GM20000 (cell line): ENCODE data around the gene FXN.

Experiments
- DNase-seq: peaks from one replicate; pipeline ENCODE4 v3.0.0; 2012; ENCODE audit warnings: low spot score
- CTCF ChIP-seq: IDR thresholded peaks from 2 replicates; pipeline ENCODE4 v1.5.1; 2012; ENCODE audit warnings: mild to moderate bottlenecking, control low read depth; ENCODE audit errors: extremely low read depth, missing control alignments

Gene FXN

GRCh38 chr9:69079186-69079585, 43.6 kb downstream of the FXN start:
- no peak for DNase-seq
- no peak for TF ChIP-seq CTCF

DNA sequence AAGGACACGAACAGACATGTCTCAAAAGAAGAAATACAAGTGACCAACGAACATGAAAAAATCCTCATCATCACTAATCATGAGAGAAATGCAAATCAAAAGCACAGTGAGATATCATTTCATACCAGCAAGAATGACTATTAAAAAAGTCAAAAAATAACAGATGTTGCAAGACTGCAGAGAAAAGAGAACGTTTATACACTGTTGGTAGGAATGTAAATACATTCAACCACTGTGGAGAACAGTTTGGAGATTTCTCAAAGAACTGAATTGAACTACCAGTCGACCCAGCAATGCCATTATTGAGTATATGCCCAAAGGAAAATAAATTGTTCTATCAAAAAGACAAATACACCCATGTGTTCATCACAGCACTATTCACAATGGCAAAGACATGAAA, 45.7 kb downstream of the FXN start:
- no peak for DNase-seq
- TF ChIP-seq CTCF: no peak

GRCh38 chr9:69083321-69083720, 47.8 kb downstream of the FXN start:
- no peak for TF ChIP-seq CTCF
- DNase-seq: no peak

- no peak for DNase-seq
- no peak for TF ChIP-seq CTCF
Measured at GRCh38 chr9:69085569-69086283, 50.2 kb downstream of the FXN start.

DNA sequence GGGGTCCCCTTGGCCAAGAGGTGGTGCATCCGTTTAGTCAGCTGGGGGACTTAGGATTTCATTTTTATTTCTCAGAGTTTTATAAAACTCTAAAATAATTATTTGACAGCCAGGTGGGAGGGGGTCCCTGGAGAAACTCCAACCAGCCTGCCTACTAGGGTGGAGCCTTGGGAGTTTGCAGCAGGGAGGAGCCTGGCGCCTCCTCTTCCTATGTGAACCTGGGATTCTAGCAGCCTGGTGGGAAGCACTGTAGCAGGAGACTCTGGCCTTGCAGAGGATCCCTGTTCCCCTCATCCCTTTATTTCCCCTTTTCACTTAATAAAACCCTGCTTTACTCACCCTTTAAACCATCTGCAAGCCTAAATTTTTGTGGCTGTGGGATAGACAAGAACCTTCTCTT, 50.8 kb downstream of the FXN start:
- no peak for TF ChIP-seq CTCF
- DNase-seq: no peak

GRCh38 chr9:69086769-69087168, 51.2 kb downstream of the FXN start:
- no peak for TF ChIP-seq CTCF
- no peak for DNase-seq

GRCh38 chr9:69089082-69089481, 53.5 kb downstream of the FXN start:
- TF ChIP-seq CTCF: no peak
- no peak for DNase-seq
